K562 (cell line): Measurements from ENCODE around the gene PRPSAP2. TPM values are rescaled to one million over a fixed set of nuclear protein-coding genes. Genes with fewer than 3 reads are reported as not detected.

Experiments used
- ATAC-seq: fragments of 200-7000 bp; cut with Tn5 transposase; 3 replicates; pipeline ENCODE4 v1.9.1; 2020; ENCODE audit warnings: moderate library complexity
- BruUV-seq: library from RNA; stranded (reverse); fragments of 400-500 nt; replicated peaks from 2 replicates; lab custom pipeline; 2021; lab: Mats Ljungman, UMichigan
- CTCF ChIA-PET: fragments of 300-600 bp; formaldehyde crosslinking; extraction: SDS; loops from one replicate; lab custom pipeline; 2021; ENCODE audit warnings: low intra/inter-chr PET ratio; lab: Yijun Ruan, JAX
- POLR2A ChIA-PET: fragments of 300-600, 350-650 bp; sonication (Branson Sonifier 250); formaldehyde crosslinking; extraction: SDS; loops from one replicate; lab custom pipeline; 2021; ENCODE audit warnings: antibody characterized with exemption, inconsistent platforms; lab: Yijun Ruan, JAX
- DNase-seq, 4 experiments: peaks; one replicate each; pipeline versions ENCODE4 v3.0.0 to v3.0.0-alpha.2; 2011 to 2018; ENCODE audit warnings: low spot score in 3 of 4, mixed read lengths in 3 of 4; ENCODE audit errors: extremely low read depth in 1 of 4
- FAIRE-seq: peaks from 2 replicates; lab custom pipeline; 2011; peaks lifted over from hg19 to GRCh38; lab: Jason Lieb, UNC
- H2AFZ ChIP-seq: 2 replicates; pipeline ENCODE4 v1.6.0; 2011; ENCODE audit warnings: low read depth, low read length, control low read depth, inconsistent platforms
- H3K27ac ChIP-seq: fragments of 200-600 bp; 3 replicates; pipeline ENCODE4 v1.8.0; 2011; ENCODE audit warnings: low read depth, mild to moderate bottlenecking, control low read depth, inconsistent platforms, low read length, moderate library complexity, mixed read lengths; ENCODE audit errors: extremely low read depth
- H3K27me3 ChIP-seq, 2 experiments: fragments of 300-600 bp in 1 of 2; 2 replicates in 1 of 2; 3 replicates in 1 of 2; pipeline versions ENCODE4 v1.6.0 to v1.8.0; 2011; ENCODE audit warnings: inconsistent platforms in 2 of 2, low read length in 2 of 2, mild to moderate bottlenecking in 1 of 2, mixed read lengths in 1 of 2, moderate library complexity in 1 of 2; ENCODE audit not compliant: control insufficient read depth in 2 of 2, insufficient read depth in 2 of 2
- H3K36me3 ChIP-seq: fragments of 300-600 bp; 3 replicates; pipeline ENCODE4 v1.8.0; 2011; ENCODE audit warnings: mild to moderate bottlenecking, low read length, inconsistent platforms; ENCODE audit not compliant: control insufficient read depth, insufficient read depth
- H3K4me1 ChIP-seq, 2 experiments: fragments of 200-600 bp in 1 of 2; replicated peaks in 1 of 2; 2 replicates in 1 of 2; 3 replicates in 1 of 2; pipeline versions ENCODE4 v1.5.1 to v1.8.0; 2011; ENCODE audit warnings: inconsistent platforms in 2 of 2, low read length in 2 of 2, mild to moderate bottlenecking in 1 of 2, mixed read lengths in 1 of 2, moderate library complexity in 1 of 2; ENCODE audit not compliant: control insufficient read depth in 2 of 2, insufficient read depth in 2 of 2
- H3K4me2 ChIP-seq: 2 replicates; pipeline ENCODE4 v1.6.1; 2011; ENCODE audit warnings: low read length, control low read depth, inconsistent platforms, mixed read lengths; ENCODE audit not compliant: insufficient read depth
- H3K4me3 ChIP-seq: fragments of 200-600 bp; sonication (generic), shearing (Covaris generic); 2 replicates; pipeline ENCODE4 v1.5.1; 2016; ENCODE audit warnings: control low read depth, inconsistent platforms
- H3K79me2 ChIP-seq: fragments of 200-600 bp; 3 replicates; pipeline ENCODE4 v1.8.0; 2011; ENCODE audit warnings: low read length, inconsistent platforms; ENCODE audit not compliant: control insufficient read depth, insufficient read depth
- H3K9ac ChIP-seq, 2 experiments: 2 replicates each; pipeline versions ENCODE4 v1.6.0 to v1.6.1; 2011; ENCODE audit warnings: low read depth in 2 of 2, low read length in 2 of 2, control low read depth in 1 of 2, inconsistent platforms in 1 of 2, mild to moderate bottlenecking in 1 of 2, mixed read lengths in 1 of 2; ENCODE audit not compliant: insufficient read depth in 1 of 2
- H3K9me1 ChIP-seq: one replicate; pipeline ENCODE4 v1.6.0; 2011; ENCODE audit warnings: inconsistent platforms, mild to moderate bottlenecking, low read length, moderate library complexity; ENCODE audit not compliant: control insufficient read depth, insufficient read depth
- H3K9me3 ChIP-seq: replicated peaks from 2 replicates; pipeline ENCODE4 v1.5.1; 2011; ENCODE audit warnings: low read depth, low read length, inconsistent platforms; ENCODE audit not compliant: control insufficient read depth, insufficient read depth
- H4K20me1 ChIP-seq: replicated peaks from 2 replicates; pipeline ENCODE4 v1.6.1; 2011; ENCODE audit warnings: low read length, inconsistent platforms, mixed read lengths; ENCODE audit not compliant: control insufficient read depth, insufficient read depth
- BDP1 ChIP-seq: IDR thresholded peaks from 3 replicates; pipeline ENCODE4 v1.6.1; 2011; ENCODE audit not compliant: insufficient read length, insufficient read depth
- DACH1 ChIP-seq: fragments of 450-650 bp; IDR thresholded peaks from 2 replicates; pipeline ENCODE4 v1.6.1; 2018; ENCODE audit not compliant: partially characterized antibody
- E2F3 ChIP-seq: fragments of 250-450 bp; sonication (Bioruptor Pico); IDR thresholded peaks from 2 replicates; pipeline ENCODE4 v1.4.0; 2020; ENCODE audit warnings: mild to moderate bottlenecking
- ETV6 ChIP-seq, 3 experiments: fragments of 150-350 bp in 1 of 3; sonication (generic) in 1 of 3; formaldehyde crosslinking in 1 of 3; IDR thresholded peaks; 2 replicates each; pipeline versions ENCODE4 v1.6.1 to v1.8.0; 2014 to 2022; ENCODE audit warnings: borderline replicate concordance in 2 of 3, low read depth in 2 of 3, antibody characterized with exemption in 1 of 3, low read length in 1 of 3, mild to moderate bottlenecking in 1 of 3, missing genetic modification reagents in 1 of 3
- GTF2F1 ChIP-seq: IDR thresholded peaks from 2 replicates; pipeline ENCODE4 v1.6.1; 2011; ENCODE audit warnings: low read depth, low read length, improper control_type of control experiment
- HNRNPH1 ChIP-seq: fragments of 200-400 bp; formaldehyde crosslinking; optimal IDR thresholded peaks from 2 replicates; pipeline ENCODE3; 2017; ENCODE audit warnings: low read depth, mild to moderate bottlenecking, low read length, moderate library complexity
- NR0B1 ChIP-seq: fragments of 450-650 bp; IDR thresholded peaks from one replicate; pipeline ENCODE4 v1.6.1; 2018; ENCODE audit warnings: mild to moderate bottlenecking, moderate library complexity; ENCODE audit not compliant: partially characterized antibody
- POLR3A ChIP-seq: IDR thresholded peaks from 2 replicates; pipeline ENCODE4 v1.6.1; 2011; ENCODE audit warnings: borderline replicate concordance, mild to moderate bottlenecking, moderate library complexity; ENCODE audit not compliant: insufficient read length, insufficient read depth; ENCODE audit errors: extremely low read depth
- PREB ChIP-seq: sonication (generic); formaldehyde crosslinking; IDR thresholded peaks from 2 replicates; pipeline ENCODE4 v1.8.1; 2023; ENCODE audit warnings: mild to moderate bottlenecking, missing genetic modification reagents
- PYGO2 ChIP-seq: fragments of 450-650 bp; IDR thresholded peaks from 2 replicates; pipeline ENCODE4 v1.6.1; 2016; ENCODE audit warnings: mild to moderate bottlenecking, missing genetic modification characterization, moderate library complexity, missing compliant biosample characterization
- RNF2 ChIP-seq: sonication (generic); IDR thresholded peaks from 2 replicates; pipeline ENCODE4 v1.6.1; 2016
- SAFB ChIP-seq: fragments of 200-400 bp; formaldehyde crosslinking; IDR thresholded peaks from 2 replicates; pipeline ENCODE4 v1.6.1; 2017; ENCODE audit warnings: low read depth, low read length, borderline replicate concordance
- TAL1 ChIP-seq: fragments of 450-650 bp; IDR thresholded peaks from 2 replicates; pipeline ENCODE4 v1.6.1; 2016; ENCODE audit warnings: mild to moderate bottlenecking
- ZNF184 ChIP-seq: sonication (generic); formaldehyde crosslinking; IDR thresholded peaks from 2 replicates; pipeline ENCODE4 v1.5.0; 2020; ENCODE audit warnings: missing genetic modification reagents
- ZNF239 ChIP-seq: fragments of 250-450 bp; sonication (Bioruptor Pico); IDR thresholded peaks from 2 replicates; pipeline ENCODE4 v1.4.0; 2020; ENCODE audit warnings: mild to moderate bottlenecking
- ZNF696 ChIP-seq: fragments of 250-450 bp; sonication (Bioruptor Pico); conservative IDR thresholded peaks from 2 replicates; pipeline ENCODE4 v1.4.0; 2020; ENCODE audit warnings: mild to moderate bottlenecking, moderate library complexity
- WGBS: fragments of 100-300 bp; shearing (Covaris generic); methylation state at CpG from one replicate; pipeline ENCODE4 v1.1.6; 2016; ENCODE audit warnings: low coverage, mixed read lengths; ENCODE audit not compliant: insufficient coverage; ENCODE audit errors: missing lambda C conversion rate; 5-methylcytosine and 5-hydroxymethylcytosine counted together
- in situ Hi-C: fragments of 300-500 bp; cut with MboI; formaldehyde crosslinking; loops from 4 replicates; pipeline ENCODE4 v1.15.0; 2018; ENCODE audit warnings: inconsistent platforms, mixed read lengths
- intact Hi-C: fragments of 100-400 bp; cut with micrococcal nuclease; formaldehyde crosslinking; loops from 2 replicates; pipeline ENCODE4 v1.14.2; 2022
- polyA plus RNA-seq, 8 experiments: library from polyadenylated mRNA; depleted of rRNA in 4 of 8; stranded (reverse) in 5 of 8; unstranded in 3 of 8; fragments of >200 nt; fragmentation: Nextera tagmentation in 2 of 8; fragmentation: Illumina TruSeq in 1 of 8; extraction: Ambion mirVana in 2 of 8; extraction: Trizol in 1 of 8; gene quantifications; 2 replicates each; pipeline versions ENCODE4 v1.2.1 to v1.2.3, GENCODE V29; 2011 to 2014; ENCODE audit warnings: inconsistent platforms in 1 of 8, missing spikeins in 1 of 8
- total RNA-seq, 7 experiments: library from RNA; depleted of rRNA in 6 of 7; stranded (reverse); fragments of >200 nt in 6 of 7; fragmentation: Illumina TruSeq in 2 of 7; extraction: Trizol in 2 of 7; gene quantifications; 2 replicates each; pipeline versions ENCODE4 v1.2.1 to v1.2.3, GENCODE V29; 2011 to 2021; ENCODE audit warnings: low replicate concordance in 1 of 7
- TF ChIP-seq, protein P1 (sequence below): fragments of 450-650 bp; IDR thresholded peaks from 2 replicates; pipeline ENCODE4 v1.7.0; 2016; ENCODE audit warnings: borderline replicate concordance
- TF ChIP-seq, protein P2 (sequence below): sonication (generic); formaldehyde crosslinking; IDR thresholded peaks from 2 replicates; pipeline ENCODE4 v1.8.0; 2023; ENCODE audit warnings: mild to moderate bottlenecking, missing genetic modification reagents

Gene PRPSAP2
- total and polyA plus RNA-seq, 9 of the 15 experiments (the other 6 are each of a cell fraction or from before 2014, with no cell fraction given): 15.5 to 56.7 (median 35.7) TPM

DNA sequence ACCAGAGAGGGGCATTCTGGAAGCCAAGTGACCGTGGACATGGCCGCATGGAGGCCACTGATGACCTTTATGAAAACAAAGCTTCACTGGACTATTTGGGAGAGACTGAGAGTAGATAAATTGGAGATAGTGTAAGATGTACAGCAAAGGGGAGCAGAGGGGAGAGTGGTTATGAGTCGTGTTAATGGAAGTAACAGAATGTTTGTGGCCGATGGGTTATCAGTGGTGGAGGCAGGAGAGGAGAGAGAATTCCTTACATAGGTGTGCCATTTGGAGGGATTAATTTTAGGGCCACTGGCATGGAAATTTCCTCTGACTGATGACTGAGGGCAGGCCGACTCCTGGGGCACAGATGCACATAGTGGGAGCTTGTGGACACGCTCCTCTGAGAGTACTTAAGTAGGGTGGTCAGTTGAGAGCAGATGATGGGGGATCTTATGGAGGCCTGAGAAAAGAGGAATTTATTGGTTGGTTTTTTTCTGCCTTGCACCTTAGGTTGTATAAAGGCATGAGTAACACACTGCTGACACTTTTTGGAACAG is 19.2 kb downstream of the PRPSAP2 start:
- H3K4me3 ChIP-seq: no peak overlapping the region
- in situ Hi-C loops: no loop called here
- H3K27me3 ChIP-seq: no peaks in the 10 kb centered on the region
- no peak overlapping the region for H3K9ac ChIP-seq
- H4K20me1 ChIP-seq: no peaks in the 10 kb centered on the region
- no peak overlapping the region for H3K4me2 ChIP-seq
- intact Hi-C loops: no loop called here
- no peaks in the 10 kb centered on the region for H3K4me1 ChIP-seq
- no TSS peak for BruUV-seq
- H2AFZ ChIP-seq: no peak overlapping the region
- H3K27ac ChIP-seq: no peak overlapping the region
- FAIRE-seq: no peak
- no peak for DNase-seq
- WGBS: 81% methylated on average over 5 of the region's 6 CpGs
- H3K9me1 ChIP-seq: no peaks in the 10 kb centered on the region
- CTCF ChIA-PET: no interaction called here
- H3K36me3 ChIP-seq: peaks cover 60% of the 10 kb centered on the region; the same call in 2 of the 3 replicates
- POLR2A ChIA-PET: interaction anchor here (1.0 kb wide), 1 partner anchor 9 kb away, joined by 3 read pairs; no protein-coding TSS in a partner anchor
- no peak for ATAC-seq
- no peaks in the 10 kb centered on the region for H3K9me3 ChIP-seq
- no peaks in the 10 kb centered on the region for H3K79me2 ChIP-seq
- TF ChIP-seq ZNF184 (no peak), POLR3A (no peak), SAFB (no peak), ETV6 (IDR thresholded peaks at IDR 0.05; ENCODE audit: borderline replicate concordance in 1 of 2, low read depth in 2 of 2, low read length in 1 of 2) (no peak), ETV6 (CRISPR knock-in tag; IDR thresholded peaks at IDR 0.05; ENCODE audit: borderline replicate concordance) (no peak), GTF2F1 (no peak), RNF2 (no peak), TAL1 (no peak), DACH1 (no peak), BDP1 (no peak), E2F3 (no peak), ZNF239 (no peak), HNRNPH1 (no peak), PYGO2 (tag) (no peak), PREB (CRISPR knock-in tag) (no peak), NR0B1 (no peak), ZNF696 (CRISPR knock-in tag) (no peak)
- TF ChIP-seq, protein P1, sequence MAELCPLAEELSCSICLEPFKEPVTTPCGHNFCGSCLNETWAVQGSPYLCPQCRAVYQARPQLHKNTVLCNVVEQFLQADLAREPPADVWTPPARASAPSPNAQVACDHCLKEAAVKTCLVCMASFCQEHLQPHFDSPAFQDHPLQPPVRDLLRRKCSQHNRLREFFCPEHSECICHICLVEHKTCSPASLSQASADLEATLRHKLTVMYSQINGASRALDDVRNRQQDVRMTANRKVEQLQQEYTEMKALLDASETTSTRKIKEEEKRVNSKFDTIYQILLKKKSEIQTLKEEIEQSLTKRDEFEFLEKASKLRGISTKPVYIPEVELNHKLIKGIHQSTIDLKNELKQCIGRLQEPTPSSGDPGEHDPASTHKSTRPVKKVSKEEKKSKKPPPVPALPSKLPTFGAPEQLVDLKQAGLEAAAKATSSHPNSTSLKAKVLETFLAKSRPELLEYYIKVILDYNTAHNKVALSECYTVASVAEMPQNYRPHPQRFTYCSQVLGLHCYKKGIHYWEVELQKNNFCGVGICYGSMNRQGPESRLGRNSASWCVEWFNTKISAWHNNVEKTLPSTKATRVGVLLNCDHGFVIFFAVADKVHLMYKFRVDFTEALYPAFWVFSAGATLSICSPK: no peak
- TF ChIP-seq, protein P2, sequence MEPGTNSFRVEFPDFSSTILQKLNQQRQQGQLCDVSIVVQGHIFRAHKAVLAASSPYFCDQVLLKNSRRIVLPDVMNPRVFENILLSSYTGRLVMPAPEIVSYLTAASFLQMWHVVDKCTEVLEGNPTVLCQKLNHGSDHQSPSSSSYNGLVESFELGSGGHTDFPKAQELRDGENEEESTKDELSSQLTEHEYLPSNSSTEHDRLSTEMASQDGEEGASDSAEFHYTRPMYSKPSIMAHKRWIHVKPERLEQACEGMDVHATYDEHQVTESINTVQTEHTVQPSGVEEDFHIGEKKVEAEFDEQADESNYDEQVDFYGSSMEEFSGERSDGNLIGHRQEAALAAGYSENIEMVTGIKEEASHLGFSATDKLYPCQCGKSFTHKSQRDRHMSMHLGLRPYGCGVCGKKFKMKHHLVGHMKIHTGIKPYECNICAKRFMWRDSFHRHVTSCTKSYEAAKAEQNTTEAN (CRISPR knock-in tag): no peak
